ENCODE data around the gene BRCA1.
A peak's percentile ranks its signal among the peaks of the same experiment; 100 is the strongest.
"Not testable (repeated sequence)": the region's sequence is repeated elsewhere in the genome, so short reads cannot be mapped to it uniquely, and the experiment has no call there.

Gene BRCA1

GRCh38 chr17:43133439-43133838, 8.3 kb upstream of the BRCA1 start:
- DNase-seq, result not testable (repeated sequence)

DNA sequence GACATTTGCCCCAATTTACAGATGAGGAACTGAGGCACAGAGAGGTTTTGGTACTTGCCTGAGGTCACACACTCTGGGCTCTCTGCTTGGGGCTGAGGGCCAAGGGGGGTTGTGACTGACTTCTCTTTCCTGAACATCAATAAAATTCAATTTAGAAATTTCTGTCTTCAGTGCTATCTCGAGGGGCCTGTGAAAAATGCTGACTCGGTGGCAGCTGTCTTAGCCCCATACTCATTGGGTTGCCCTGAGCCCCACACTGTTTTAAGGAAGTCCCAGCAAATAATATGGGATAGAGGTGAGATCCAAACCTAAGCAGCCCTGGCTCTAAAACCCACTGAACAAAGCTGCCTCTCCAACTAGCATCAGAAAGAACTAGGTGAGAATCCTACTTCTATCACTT, 7.0 kb upstream of the BRCA1 start:
- no peak for DNase-seq

DNA sequence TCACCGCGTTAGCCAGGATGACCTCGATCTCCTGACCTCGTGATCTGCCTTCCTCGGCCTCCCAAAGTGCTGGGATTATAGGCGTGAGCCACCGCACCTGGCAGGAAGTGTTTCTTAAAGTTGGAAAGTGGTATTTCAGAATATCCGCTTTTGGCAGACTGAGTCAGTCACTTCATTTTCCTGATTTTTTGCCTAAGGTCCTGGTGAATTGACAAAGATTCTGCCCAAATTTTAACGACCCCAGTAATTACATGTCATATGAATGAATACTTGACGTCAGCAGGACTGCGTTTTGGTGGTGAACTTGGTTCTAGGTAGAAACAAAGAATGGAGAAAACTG, 4.5 kb upstream of the BRCA1 start:
- no peak for DNase-seq

DNA sequence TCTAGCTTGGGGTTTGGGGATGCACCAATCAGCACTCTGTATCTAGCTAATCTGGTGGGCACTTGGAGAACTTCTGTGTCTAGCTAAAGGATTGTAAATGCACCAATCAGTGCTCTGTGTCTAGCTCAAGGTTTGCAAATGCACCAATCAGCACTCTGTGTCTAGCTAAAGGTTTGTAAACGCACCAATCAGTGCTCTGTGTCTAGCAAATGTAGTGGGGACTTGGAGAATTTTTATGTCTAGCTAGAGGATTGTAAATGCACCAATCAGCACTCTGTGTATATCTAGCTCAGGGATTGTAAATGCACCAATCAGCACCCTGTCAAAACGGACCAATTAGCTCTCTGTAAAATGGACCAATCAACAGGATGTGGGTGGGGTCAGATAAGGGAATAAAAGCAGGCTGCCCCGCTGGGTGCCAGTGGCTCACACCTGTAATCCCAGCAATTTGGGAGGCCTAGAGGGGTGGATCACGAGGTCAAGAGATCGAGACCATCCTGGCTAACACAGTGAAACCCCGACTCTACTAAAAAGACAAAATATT, 2.2 kb upstream of the BRCA1 start:
- DNase-seq, result not testable (repeated sequence)

GRCh38 chr17:43126911-43127290, 1.7 kb upstream of the BRCA1 start:
- DNase-seq, result no peak

DNA sequence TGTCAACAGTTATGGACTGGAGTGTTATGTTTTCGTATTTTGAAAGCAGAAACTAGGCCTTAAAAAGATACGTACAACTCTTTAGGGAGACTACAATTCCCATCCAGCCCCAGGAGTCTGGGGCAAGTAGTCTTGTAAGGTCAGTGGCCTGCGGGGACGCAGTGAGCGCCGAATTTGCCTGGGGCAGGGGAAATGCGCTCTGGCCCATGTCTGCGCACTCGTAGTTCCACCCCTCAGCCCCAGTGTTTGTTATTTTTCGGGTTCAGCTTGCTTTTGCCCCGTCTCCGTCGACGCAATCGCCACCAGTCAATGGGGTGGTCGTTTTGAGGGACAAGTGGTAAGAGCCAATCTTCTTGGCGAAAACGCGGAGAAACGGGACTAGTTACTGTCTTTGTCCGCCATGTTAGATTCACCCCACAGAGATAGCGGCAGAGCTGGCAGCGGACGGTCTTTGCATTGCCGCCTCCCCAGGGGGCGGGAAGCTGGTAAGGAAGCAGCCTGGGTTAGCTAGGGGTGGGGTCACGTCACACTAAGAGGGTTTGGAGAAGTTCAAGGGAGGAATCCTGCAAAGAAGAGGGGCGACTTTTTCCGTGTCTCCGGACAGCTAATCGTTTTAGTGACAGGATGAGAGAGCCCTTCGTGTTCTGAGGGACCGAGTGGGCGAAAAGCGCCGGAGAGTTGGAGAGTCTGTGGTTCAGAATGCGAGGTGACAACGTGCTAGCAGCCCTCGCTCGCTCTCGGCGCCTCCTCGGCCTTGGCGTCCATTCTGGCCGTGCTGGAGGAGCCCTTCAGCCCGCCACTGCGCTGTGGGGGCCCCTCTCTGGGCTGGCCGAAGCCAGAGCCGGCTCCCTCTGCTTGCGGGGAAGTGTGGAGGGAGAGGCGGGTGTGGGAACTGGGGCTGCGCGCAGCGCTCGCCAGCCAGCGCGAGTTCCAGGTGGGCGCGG, 1.1 kb upstream of the BRCA1 start:
- no peak for DNase-seq

- peak; percentile 8 for DNase-seq
Measured at GRCh38 chr17:43118679-43119615, 6.2 kb downstream of the BRCA1 start.

- DNase-seq, result no peak
Measured at GRCh38 chr17:43114151-43114552, 11.0 kb downstream of the BRCA1 start.

- DNase-seq, result no peak
Measured at GRCh38 chr17:43106552-43106951, 18.6 kb downstream of the BRCA1 start.

GRCh38 chr17:43105146-43105545, 20.0 kb downstream of the BRCA1 start:
- DNase-seq, result no peak

DNA sequence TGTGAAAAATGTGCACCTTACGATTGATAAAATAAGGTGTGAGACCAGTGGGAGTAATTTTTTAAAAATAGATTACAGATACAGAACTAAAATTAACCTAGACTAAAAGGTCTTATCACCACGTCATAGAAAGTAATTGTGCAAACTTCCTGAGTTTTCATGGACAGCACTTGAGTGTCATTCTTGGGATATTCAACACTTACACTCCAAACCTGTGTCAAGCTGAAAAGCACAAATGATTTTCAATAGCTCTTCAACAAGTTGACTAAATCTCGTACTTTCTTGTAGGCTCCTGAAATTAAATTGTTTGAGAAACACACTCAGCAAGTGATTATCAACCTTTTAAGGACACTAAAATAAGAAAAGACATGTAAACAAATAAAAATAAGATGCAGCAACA, 20.5 kb downstream of the BRCA1 start:
- DNase-seq, result no peak

DNA sequence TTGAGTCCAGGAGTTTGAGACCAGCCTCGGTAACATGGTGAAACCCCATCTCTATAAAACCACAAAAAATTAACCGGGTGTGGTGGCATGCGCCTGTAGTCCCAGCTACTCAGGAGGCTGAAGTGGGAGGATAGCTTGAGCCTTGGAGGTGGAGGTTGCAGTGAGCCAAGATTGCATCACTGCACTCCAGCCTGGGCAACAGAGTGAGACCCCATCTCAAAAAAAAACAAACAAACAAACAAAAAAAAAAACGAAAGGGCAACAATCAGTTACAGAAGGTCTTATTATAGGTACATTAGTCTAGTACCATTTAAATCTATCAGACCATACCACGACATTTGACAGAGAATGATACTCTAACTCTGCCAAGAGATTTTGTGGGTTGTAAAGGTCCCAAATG, 29.8 kb downstream of the BRCA1 start:
- not testable (repeated sequence) for DNase-seq

- DNase-seq, result peak; percentile 47
Measured at GRCh38 chr17:43094129-43094835, 30.9 kb downstream of the BRCA1 start.

- peak; percentile 31 for DNase-seq
Measured at GRCh38 chr17:43092901-43093300, 32.3 kb downstream of the BRCA1 start.

GRCh38 chr17:43090022-43090421, 35.1 kb downstream of the BRCA1 start:
- no peak for DNase-seq

DNA sequence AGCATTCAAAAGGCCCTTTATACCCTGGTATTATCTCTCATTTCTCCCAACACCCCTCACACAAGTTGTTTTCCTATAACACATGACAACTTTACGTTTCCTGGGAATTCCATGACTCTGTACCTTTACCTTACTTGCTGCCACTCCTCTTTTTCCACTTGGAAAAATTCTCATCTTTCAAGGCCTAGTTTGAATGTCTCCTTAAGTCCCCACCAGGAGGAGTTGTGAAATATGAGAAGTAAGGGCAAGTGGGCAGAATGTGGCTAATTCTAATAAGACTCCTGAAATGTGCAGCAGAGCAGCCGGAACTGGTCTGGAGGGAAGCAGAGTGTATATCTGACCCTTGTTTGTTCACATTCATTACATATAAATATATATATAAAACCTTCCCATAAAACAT, 39.7 kb downstream of the BRCA1 start:
- peak; percentile 9 for DNase-seq

DNA sequence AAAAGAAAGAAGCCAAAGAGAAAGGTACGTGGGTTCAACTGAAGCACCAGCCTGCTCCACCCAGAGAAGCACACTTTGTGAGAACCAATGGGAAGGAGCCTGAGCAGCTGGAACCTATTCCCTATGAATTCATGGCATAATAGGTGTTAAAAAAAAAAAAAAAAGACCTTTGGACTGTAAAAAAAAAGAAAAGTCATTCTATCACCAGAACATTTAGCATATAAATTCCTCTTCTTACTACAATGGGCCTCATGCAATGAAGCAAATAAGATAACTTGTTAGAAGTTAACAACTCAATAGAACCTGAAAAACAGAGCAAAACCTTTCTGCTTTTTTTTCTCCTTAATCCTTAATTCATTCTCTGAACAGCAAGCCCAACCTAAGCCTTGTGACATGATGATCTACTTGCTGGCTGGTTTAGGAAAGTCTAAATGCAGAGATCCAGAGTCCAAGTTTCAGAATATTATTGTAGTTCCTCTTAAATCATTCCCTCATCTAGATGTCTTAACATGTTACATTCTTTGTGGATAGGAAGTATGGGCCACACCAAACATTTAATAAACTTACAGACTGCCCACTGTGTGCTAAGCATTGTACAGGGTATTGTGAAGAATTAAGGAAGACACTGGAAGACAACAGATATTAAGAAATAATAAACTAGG, 45.4 kb downstream of the BRCA1 start:
- no peak for DNase-seq

DNA sequence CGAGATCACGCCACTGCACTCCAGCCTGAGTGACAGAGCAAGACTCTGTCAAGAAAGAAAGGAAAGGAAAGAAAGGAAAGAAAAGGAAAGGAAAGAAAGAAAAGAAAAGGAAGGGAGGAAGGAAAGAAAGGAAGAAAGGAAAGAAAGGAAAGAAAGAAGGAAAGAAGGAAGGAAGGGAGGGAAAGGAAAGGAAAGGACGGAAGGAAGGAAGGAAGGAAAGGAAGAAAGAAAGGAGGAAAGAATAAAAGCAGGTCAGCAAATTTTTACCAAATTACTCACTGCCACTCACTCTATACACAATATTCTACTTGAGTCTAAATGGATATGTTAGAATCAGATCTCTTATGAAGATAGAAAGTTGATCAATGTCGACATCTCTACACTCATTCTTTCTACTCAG, 50.3 kb downstream of the BRCA1 start:
- DNase-seq, result no peak

DNA sequence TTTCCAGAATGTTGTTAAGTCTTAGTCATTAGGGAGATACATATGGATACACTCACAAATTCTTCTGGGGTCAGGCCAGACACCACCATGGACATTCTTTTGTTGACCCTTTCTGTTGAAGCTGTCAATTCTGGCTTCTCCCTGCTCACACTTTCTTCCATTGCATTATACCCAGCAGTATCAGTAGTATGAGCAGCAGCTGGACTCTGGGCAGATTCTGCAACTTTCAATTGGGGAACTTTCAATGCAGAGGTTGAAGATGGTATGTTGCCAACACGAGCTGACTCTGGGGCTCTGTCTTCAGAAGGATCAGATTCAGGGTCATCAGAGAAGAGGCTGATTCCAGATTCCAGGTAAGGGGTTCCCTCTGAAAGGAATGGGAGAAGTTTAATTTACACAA, 54.3 kb downstream of the BRCA1 start:
- DNase-seq, result no peak

DNA sequence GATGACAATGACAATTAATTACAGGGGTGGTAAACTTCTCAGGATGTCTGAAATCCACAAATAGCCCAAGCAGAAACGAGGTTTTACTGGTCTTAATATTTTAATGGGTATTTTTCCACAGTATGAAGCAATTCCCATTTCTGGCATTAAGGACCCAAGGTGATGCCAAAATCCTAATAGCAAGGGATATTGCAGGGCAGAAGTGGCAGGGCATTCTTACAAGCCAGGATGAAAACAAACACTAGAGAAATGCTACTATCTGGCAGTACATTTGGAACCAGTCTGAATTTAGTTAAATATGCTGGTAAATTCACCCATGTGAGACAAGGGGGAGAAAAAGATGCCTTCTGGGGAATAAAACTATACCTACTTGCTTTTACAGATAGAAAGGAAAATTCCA, 54.9 kb downstream of the BRCA1 start:
- no peak for DNase-seq

DNA sequence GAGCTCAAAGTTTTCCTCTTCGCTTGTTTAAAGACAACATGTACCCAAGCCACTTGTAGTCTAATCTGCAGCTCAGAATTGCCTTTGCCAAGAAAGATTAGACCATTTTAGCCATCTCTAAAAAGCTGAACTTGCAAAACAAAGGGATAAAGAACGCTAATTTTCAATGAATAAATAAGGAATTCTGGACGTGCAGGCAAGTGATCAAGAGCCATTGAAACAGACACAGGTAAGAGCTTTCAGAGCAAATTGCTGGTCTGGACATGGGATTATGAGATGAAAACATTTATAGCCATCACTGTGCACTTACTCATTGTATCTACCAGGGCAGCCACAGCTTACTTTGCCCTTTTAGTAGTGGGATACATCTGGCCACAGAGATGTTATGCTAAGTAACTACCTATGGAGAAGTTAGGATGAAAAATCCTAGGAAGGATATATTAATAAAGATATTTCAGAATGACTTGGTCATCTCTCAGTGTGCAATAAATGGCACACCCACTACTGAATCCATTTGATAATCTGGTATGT, 55.7 kb downstream of the BRCA1 start:
- DNase-seq, result no peak
